Natural killer cell (primary cell): ENCODE results near the gene SGCA. TPM values are rescaled to one million over a fixed set of nuclear protein-coding genes. Genes with fewer than 3 reads are reported as not detected.

Experiments used
- ATAC-seq, 3 donors: fragments of 150-1000 bp in 2 of 3; fragments of 200-7000 bp in 1 of 3; cut with Tn5 transposase; 1 replicate in 1 of 3; 2 replicates in 2 of 3; pipeline ENCODE4 v1.10.0; 2021; ENCODE audit warnings: mild to moderate bottlenecking in 2 of 3, moderate library complexity in 2 of 3
- DNase-seq, 2 donors: peaks; one replicate each; pipeline versions ENCODE4 v3.0.0 to v3.0.0-alpha.2; 2013 to 2021; ENCODE audit warnings: mixed read lengths in 1 of 2
- H3K27ac ChIP-seq: one replicate; pipeline ENCODE4 v1.5.1; 2013; ENCODE audit warnings: mild to moderate bottlenecking, low read length
- H3K27me3 ChIP-seq: one replicate; pipeline ENCODE4 v1.6.1; 2013; ENCODE audit warnings: low read length; ENCODE audit not compliant: control insufficient read depth, insufficient read depth
- H3K36me3 ChIP-seq: one replicate; pipeline ENCODE4 v1.6.1; 2013; ENCODE audit warnings: low read length; ENCODE audit not compliant: control insufficient read depth, insufficient read depth
- H3K4me1 ChIP-seq: one replicate; pipeline ENCODE4 v1.6.1; 2013; ENCODE audit warnings: low read length; ENCODE audit not compliant: control insufficient read depth, insufficient read depth
- H3K4me3 ChIP-seq: one replicate; pipeline ENCODE4 v1.5.1; 2013; ENCODE audit warnings: low read length
- H3K9me3 ChIP-seq: one replicate; pipeline ENCODE4 v1.6.1; 2013; ENCODE audit warnings: low read length; ENCODE audit not compliant: control insufficient read depth, insufficient read depth
- H3K27ac Mint-ChIP-seq, 2 donors: one replicate each; pipeline ENCODE4 v1.8.0; 2022; ENCODE audit warnings: mild to moderate bottlenecking in 2 of 2, mixed read lengths in 2 of 2, moderate library complexity in 1 of 2
- H3K27me3 Mint-ChIP-seq, 2 donors: one replicate each; pipeline ENCODE4 v1.8.0; 2022; ENCODE audit warnings: low read depth in 2 of 2, mixed read lengths in 2 of 2
- H3K36me3 Mint-ChIP-seq: one replicate; pipeline ENCODE4 v1.8.0; 2022; ENCODE audit warnings: mixed read lengths
- H3K4me1 Mint-ChIP-seq, 2 donors: one replicate each; pipeline ENCODE4 v1.8.0; 2022; ENCODE audit warnings: mixed read lengths in 2 of 2
- H3K4me3 Mint-ChIP-seq: one replicate; pipeline ENCODE4 v1.8.0; 2022; ENCODE audit warnings: mild to moderate bottlenecking, moderate library complexity, mixed read lengths
- H3K9me3 Mint-ChIP-seq, 2 donors: one replicate each; pipeline ENCODE4 v1.8.0; 2022; ENCODE audit warnings: mixed read lengths in 2 of 2
- CTCF ChIP-seq: fragments of 200-600 bp; IDR thresholded peaks from one replicate; pipeline ENCODE4 v1.8.0; 2022; ENCODE audit warnings: antibody characterized with exemption
- WGBS: methylation state at CpG from one replicate; pipeline ENCODE4 v1.1.7; 2013; ENCODE audit warnings: missing lambda C conversion rate; ENCODE audit not compliant: insufficient coverage; 5-methylcytosine and 5-hydroxymethylcytosine counted together
- intact Hi-C: fragments of 100-400 bp; cut with micrococcal nuclease; formaldehyde crosslinking; loops from one replicate; pipeline ENCODE4 v1.14.2; 2022
- total RNA-seq, 4 donors: library from RNA; stranded (reverse); fragments of 120-200 nt in 1 of 4; gene quantifications; one replicate each; pipeline versions ENCODE4 v1.2.3 to v1.2.4, GENCODE V29; 2013 to 2022

The SGCA gene
- total RNA-seq, 3 donors from 2014 or later (not counting 1 experiment from before 2014, with no cell fraction given): not detected

- Mint-ChIP-seq H3K27me3 (no peaks in the 10 kb centered on the region), H3K9me3 (no peaks in the 10 kb centered on the region), H3K36me3 (no peaks in the 10 kb centered on the region), H3K27ac (peak overlapping the region; percentile 19 to 41), H3K4me1 (peaks cover 11 to 17% of the 10 kb centered on the region in 2 donors), H3K4me3 (peak overlapping the region; percentile 55)
- TF ChIP-seq CTCF: no peak
- peaks cover 21% of the 10 kb centered on the region for H3K36me3 ChIP-seq
- ATAC-seq (peak; percentile 45 to 50 (median 45)), DNase-seq (no peak)
- peaks cover 33% of the 10 kb centered on the region for H3K4me1 ChIP-seq
- no peaks in the 10 kb centered on the region for H3K9me3 ChIP-seq
- no peaks in the 10 kb centered on the region for H3K27me3 ChIP-seq
- no peak overlapping the region for H3K27ac ChIP-seq
- intact Hi-C loops: no loop called here
- no peak overlapping the region for H3K4me3 ChIP-seq
- WGBS: 63% methylated on average over 11 of the region's 12 CpGs
These were observed 17.7 kb downstream of the SGCA start for GRCh38 chr17:50183421-50183994.

- DNase-seq (no peak), ATAC-seq (no peak)
- no peak overlapping the region for H3K27ac ChIP-seq
- Mint-ChIP-seq H3K27ac (peak overlapping the region; percentile 19 to 41), H3K9me3 (no peaks in the 10 kb centered on the region), H3K27me3 (no peaks in the 10 kb centered on the region), H3K36me3 (no peaks in the 10 kb centered on the region), H3K4me1 (peaks cover 9 to 16% of the 10 kb centered on the region in 2 donors), H3K4me3 (peak overlapping the region; percentile 55)
- peaks cover 21% of the 10 kb centered on the region for H3K36me3 ChIP-seq
- no peak overlapping the region for H3K4me3 ChIP-seq
- peaks cover 32% of the 10 kb centered on the region for H3K4me1 ChIP-seq
- no peak for TF ChIP-seq CTCF
- no peaks in the 10 kb centered on the region for H3K9me3 ChIP-seq
- WGBS: 30% methylated on average over 5 of the region's 8 CpGs
- intact Hi-C loops: no loop called here
- no peaks in the 10 kb centered on the region for H3K27me3 ChIP-seq
These were observed 18.3 kb downstream of the SGCA start for GRCh38 chr17:50184064-50184463.

DNA sequence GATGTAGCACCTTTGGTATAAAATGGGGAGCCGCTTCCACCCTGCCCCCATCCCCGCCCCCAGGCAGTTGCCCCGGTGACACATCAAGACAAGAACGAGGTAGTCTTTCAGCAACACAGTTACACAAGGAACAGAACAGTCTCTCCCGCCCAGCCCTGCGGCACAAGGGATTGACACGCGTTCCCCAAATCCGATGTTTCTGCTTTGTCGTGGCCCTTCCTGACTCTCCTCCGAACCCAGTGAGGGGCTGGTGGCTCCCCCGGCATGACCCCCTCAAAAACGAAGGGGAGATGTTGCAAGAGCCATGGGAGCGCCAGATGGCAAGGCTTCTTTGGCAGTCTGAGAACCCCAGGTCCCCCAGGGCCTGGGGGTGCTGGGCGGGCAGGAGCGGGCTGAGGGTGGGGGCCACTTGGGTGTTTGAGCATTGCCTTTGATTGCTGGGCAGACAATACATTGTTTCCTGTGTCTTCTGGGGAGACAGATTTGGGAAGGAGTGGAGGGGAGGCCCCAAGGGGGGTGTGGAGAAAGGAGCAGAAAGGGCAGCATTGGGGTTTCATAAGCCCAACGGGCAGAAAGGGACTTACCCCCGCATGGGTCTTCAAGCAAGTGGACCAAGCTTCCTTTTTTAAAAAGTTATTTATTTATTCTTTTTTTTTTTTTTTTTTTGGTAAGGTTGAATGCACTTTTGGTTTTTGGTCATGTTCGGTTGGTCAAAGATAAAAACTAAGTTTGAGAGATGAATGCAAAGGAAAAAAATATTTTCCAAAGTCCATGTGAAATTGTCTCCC lies 19.0 kb downstream of the SGCA start:
- no peak overlapping the region for H3K27ac Mint-ChIP-seq
- ATAC-seq: no peak
- intact Hi-C loops: no loop called here

More for the DNA sequence above, 19.0 kb downstream of the SGCA start:
- H3K27ac ChIP-seq: no peak overlapping the region
- no peak for DNase-seq
- 70% methylated on average over 18 of the region's 19 CpGs for WGBS
- H3K9me3 ChIP-seq: no peaks in the 10 kb centered on the region
- Mint-ChIP-seq H3K9me3 (no peaks in the 10 kb centered on the region), H3K4me1 (peaks cover 9 to 16% of the 10 kb centered on the region in 2 donors), H3K4me3 (no peak overlapping the region), H3K27me3 (no peaks in the 10 kb centered on the region), H3K36me3 (no peaks in the 10 kb centered on the region)
- H3K36me3 ChIP-seq: peaks cover 25% of the 10 kb centered on the region
- H3K27me3 ChIP-seq: no peaks in the 10 kb centered on the region
- no peak overlapping the region for H3K4me3 ChIP-seq
- peaks cover 32% of the 10 kb centered on the region for H3K4me1 ChIP-seq
- TF ChIP-seq CTCF: no peak
